Activated CD8-positive, alpha-beta memory T cell treated with anti-CD3 and anti-CD28 coated beads for 4 hours (primary cell): ENCODE measurements around the gene ELOVL5.
"Not testable (repeated sequence)": the region's sequence is repeated elsewhere in the genome, so short reads cannot be mapped to it uniquely, and the experiment has no call there.

Experiments
- DNase-seq, 2 donors: peaks; one replicate each; pipeline ENCODE4 v3.0.0-alpha.2; 2020; ENCODE audit warnings: low read depth in 2 of 2

The ELOVL5 gene

DNA sequence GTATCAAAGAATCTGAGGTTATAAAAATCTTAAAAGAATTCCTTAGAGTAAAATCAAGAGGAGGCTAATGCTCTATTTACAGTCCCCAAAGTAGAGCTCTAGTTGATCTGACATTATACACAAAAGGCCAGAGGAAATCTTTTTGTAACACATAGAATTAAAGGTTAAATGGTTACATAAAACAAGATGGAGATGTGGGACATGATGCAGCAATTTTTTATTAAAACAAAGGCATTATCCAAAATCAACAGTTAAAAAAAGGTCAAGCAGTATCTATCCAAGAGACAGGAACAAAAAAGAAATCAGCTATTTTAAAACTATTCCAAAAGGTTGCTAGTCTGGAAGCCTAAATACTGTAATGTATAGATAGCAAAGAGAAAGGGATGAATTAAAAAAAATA is 20.4 kb downstream of the ELOVL5 start:
- no peak for DNase-seq

DNA sequence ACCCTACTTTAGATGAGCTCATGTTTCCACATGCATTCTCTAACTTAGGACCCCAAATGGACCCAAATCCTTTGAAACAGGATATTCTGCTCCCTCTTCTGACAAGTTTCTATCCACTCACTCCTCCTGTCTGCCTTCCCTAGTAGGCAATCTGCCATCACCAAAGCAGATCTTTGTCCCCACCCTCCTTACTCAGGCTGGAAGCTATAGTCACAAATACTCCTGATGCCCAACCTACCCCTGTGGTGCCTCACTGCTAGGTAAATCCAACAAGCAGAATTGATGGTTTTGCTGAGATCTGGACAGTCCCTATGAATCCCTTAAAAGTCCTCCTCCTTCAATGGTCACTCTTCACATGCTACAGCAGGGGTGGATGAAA is 21.7 kb downstream of the ELOVL5 start:
- DNase-seq, result no peak

- DNase-seq, result no peak
Observed at GRCh38 chr6:53326372-53327016, 22.3 kb downstream of the ELOVL5 start.

- DNase-seq, result no peak
Observed at GRCh38 chr6:53325785-53326184, 23.0 kb downstream of the ELOVL5 start.

DNA sequence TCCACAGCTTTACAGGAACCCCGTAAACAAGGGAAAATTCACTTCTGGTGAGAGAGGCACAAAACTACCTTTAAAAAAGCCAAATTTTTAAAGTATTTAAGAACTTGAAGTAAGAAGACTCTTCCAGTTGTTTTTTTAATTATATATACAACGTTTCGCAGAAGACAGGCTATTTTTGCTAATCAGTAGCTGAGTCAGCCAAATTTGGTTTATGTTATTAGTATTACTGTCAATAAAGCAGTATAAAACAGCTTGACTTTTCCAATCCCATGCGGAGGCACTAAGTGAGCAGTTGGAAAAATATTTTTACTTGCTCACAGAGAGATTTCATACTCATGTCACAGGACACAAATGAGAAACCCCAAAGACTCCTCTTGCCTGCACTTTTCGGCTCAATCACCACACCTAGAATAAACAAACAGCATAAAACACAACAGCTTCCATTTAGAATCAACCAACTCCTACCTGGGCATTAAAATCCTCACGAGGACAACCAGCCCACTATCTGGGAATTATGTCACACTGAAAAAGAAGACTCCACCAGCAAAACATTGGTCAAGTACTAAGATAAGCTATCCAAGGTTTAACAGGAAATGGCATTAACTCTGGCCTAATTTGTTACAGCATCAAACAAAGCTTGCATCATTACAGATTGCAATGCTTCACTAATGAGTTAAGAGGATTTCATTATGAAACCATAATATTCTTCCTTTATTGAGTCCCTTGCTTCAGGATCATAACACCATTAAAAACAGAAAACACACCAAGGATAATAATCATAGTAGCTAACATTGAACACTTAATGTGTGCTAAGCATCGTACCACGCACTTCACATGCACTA is 26.3 kb downstream of the ELOVL5 start:
- DNase-seq, result no peak

DNA sequence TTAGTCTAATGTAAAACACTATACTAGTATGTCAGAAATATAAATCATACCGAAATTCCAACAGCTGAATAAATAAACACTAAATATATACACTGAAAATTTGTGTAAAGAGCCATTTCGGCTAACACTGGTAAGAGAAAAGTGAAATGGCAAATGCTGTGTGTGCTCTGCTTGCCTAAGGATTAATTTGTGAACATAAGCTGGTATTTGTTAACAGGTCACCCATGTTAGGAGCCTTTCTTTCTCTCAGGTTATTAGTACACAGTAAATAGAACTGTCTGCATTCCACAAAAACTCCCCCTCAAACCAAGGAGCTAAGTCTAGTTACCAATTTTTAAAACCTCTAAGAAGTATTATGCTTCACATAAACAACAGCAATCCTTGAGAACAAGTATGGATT is 27.0 kb downstream of the ELOVL5 start:
- no peak for DNase-seq

DNA sequence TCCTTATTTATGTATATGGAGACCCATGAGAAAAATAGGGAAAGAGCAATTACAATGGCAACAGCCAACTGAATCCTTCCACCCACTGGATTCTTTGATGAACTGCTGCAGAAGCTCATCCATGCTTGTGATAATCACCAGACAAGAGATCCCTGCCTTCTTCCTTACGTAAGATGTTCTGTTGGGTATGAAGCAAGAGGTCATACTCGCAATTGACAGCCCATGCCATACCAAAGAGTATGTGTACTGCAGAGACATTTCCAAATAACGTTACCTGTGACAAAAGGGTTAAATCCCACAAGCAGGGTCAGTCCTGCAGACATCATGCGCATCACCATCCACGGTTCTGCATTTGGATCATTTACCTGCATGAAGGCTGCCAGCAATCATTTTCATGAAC is 27.8 kb downstream of the ELOVL5 start:
- no peak for DNase-seq

DNA sequence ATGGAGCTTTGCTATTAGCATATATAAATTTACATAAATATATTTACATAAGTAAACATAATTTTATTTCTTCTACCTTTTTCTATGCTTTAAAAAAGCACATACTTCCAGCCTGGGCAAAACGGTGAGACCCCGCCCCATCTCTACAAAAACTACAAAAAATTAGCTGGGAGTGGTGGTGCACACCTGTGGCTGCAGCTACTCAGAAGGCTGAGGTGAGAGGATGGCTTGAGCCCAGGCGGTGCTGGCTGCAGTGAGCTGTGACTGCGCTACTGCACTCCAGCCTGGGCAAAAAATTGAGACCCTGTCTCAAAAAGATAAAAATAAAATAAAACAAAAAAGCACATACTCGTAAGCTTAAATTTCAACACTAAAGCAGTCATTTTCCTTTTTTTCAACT is 30.3 kb downstream of the ELOVL5 start:
- no peak for DNase-seq

- no peak for DNase-seq
Observed at GRCh38 chr6:53317861-53318260, 30.9 kb downstream of the ELOVL5 start.

DNA sequence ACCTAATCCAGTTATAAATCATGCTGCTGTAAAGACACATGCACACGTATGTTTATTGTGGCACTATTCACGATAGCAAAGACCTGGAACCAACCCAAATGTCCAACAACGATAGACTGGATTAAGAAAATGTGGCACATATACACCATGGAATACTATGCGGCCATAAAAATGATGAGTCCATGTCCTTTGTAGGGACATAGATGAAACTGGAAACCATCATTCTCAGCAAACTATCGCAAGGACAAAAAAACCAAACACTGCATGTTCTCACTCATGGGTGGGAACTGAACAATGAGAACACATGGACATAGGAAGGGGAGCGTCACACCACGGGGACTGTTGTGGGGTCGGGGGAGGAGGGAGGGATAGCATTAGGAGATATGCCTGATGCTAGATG is 31.5 kb downstream of the ELOVL5 start:
- not testable (repeated sequence) for DNase-seq

GRCh38 chr6:53316142-53316541 is 32.6 kb downstream of the ELOVL5 start:
- no peak for DNase-seq

GRCh38 chr6:53315086-53315724 is 33.5 kb downstream of the ELOVL5 start:
- no peak for DNase-seq

DNA sequence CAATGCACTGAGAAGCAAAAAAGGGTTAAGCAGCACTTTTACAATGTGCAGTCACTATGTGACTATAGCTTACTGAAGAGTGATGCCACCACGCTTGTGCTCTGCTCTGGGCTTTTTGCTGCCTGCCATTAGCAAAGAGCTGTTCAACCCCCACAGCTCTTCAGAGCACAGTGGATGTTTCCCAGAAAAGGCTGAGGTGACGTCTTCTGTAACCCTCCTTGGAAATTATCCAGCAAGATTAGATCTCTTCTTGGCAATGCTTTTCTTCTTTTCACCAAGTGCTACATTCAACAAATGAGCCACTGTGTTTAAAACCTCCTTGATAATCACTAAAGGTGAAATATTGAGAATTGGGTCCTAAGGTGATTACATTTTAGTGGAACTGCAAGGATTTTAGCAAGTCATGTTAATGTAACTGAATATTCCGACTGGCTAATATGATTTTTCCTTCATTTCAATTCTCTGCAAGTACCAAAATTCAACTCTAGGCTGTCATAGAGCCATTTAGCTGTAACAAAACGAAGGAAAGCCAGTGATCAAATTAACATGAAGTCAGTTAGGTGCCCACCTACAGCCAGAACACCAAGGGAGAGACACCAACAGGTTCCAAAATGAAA is 34.9 kb downstream of the ELOVL5 start:
- no peak for DNase-seq

DNA sequence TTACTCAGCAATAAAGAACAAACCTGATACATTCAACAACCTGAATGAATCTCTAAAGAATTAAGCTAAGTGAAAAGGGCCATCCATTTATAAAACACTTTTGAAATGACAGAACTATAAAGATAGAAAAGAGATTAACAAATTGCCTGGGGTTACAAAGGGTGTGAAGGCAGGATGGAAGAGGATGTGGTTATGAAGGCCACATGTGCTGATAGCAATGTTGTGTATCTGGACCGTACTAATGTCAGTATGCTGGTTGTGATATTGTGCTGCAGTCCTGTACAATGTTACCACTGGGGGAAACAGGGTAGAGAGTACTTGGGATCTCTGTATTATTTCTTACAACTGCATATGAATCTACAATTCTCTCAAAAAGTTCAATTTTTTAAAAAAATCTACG is 36.4 kb downstream of the ELOVL5 start:
- no peak for DNase-seq

GRCh38 chr6:53311586-53311935 is 37.2 kb downstream of the ELOVL5 start:
- DNase-seq, result no peak

GRCh38 chr6:53310771-53311585 is 37.8 kb downstream of the ELOVL5 start:
- no peak for DNase-seq

DNA sequence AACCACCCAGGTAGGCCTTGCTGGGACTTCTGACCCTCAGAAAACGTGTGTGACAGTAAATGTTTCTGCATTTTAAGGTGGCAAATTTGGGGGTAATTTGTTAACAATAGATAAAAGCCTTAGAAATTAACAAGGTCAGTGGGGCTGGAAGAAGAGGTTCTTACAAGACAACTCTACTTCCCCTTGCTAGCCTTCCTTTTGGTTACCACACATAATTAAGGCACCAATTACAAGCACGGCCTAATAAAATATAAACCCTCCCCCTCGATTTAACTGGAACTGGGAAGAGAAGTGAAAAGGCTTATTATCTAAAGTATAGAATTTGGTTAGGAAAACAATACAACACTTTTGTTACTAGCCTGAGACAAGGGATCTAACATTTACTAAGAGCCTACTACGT is 38.8 kb downstream of the ELOVL5 start:
- DNase-seq, result no peak

DNA sequence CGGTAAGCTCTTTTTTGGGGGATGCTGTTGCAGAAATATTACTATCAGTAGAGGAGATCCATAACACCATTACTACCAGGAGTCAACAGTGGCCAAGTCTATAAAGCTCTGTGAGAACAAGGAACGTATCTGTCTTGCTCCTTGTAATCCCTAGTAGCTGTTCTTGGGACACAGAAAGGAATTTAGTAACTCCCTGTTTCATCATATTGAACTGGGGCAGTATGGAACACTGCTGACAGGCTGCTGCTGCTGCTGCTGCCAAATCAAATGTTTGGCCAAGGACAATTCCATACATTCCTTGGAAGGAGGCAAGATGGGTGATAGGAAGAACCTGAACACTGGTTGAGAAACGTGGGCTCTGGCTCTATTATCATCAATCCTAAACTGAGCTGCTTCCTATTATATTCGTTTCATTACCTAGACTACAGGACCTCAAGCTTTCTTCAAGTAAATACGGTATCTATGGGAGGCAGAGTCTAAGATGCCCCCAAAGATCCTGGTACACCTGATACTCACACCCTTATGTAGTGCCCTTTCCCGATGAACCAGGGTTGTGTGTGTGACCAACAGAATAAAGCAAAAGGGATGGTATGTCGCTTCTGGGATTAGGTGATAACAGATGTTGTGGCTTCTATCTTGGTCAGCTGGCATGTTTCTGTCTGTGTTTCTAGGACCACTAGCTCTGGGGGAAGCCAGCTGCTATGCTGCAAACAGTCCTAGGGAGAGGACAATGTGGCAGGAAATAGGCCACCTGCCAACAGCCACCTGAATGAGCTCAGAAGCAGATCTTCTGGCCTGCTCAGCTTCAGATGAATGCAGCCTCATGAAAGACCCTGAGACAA is 39.5 kb downstream of the ELOVL5 start:
- no peak for DNase-seq

GRCh38 chr6:53306819-53307347 is 41.9 kb downstream of the ELOVL5 start:
- DNase-seq, result no peak

GRCh38 chr6:53306217-53306616 is 42.5 kb downstream of the ELOVL5 start:
- DNase-seq, result not testable (repeated sequence)
